GM18951 (cell line): Measurements from ENCODE around the gene ERO1B.
"Not testable (repeated sequence)": the region's sequence is repeated elsewhere in the genome, so short reads cannot be mapped to it uniquely, and the experiment has no call there.

Experiments used
- POLR2A ChIP-seq: IDR thresholded peaks from 4 replicates; pipeline ENCODE4 v1.6.1; 2011; ENCODE audit warnings: mild to moderate bottlenecking; ENCODE audit not compliant: insufficient read length, insufficient read depth; ENCODE audit errors: extremely low read depth
- in situ Hi-C: fragments of 300-500 bp; cut with MboI; formaldehyde crosslinking; loops from one replicate; pipeline ENCODE4 v1.12.0; 2022; ENCODE audit warnings: low sequenced_read_pairs, mixed read lengths, inconsistent platforms; ENCODE audit not compliant: unreplicated experiment

Gene ERO1B, protein sequence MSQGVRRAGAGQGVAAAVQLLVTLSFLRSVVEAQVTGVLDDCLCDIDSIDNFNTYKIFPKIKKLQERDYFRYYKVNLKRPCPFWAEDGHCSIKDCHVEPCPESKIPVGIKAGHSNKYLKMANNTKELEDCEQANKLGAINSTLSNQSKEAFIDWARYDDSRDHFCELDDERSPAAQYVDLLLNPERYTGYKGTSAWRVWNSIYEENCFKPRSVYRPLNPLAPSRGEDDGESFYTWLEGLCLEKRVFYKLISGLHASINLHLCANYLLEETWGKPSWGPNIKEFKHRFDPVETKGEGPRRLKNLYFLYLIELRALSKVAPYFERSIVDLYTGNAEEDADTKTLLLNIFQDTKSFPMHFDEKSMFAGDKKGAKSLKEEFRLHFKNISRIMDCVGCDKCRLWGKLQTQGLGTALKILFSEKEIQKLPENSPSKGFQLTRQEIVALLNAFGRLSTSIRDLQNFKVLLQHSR

DNA sequence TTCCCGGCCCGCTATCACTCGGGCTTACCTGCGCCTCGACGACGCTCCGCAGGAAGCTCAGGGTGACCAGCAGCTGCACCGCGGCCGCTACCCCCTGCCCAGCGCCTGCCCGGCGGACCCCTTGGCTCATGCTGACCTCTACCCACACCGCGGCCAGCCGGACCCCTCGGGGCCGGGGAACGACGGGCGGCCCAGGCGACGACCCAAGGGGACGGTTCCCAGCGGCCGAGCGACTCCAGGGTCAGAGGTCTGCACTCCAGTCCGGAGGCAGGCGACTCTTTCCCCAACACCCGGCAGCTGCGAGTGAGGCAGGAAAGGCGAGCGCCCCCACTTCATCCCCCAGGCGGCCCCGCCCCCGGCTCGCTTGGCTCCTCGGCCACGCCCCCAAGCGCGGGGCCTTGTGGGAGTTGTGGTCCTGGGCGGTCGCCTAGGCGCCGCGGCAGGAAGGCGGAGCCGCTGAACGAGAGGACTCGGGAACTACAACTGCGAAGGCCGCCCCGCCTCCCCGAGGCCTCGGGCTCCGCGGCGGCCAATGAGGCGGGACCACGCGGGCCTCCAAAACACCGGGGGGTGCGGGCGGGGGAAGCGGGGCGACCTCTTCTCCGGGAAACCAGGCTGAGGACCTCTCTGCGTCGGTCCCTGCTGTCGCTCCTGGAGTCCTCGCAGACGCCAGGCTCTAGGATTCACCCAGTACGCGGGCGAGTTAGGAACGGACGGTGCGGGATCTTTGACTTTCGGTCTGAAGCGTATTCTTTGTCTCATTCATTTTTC, at the start of gene ERO1B:
Gene ERO1B, minus strand, starts transcription at position 305 of the 771 bp plus-strand sequence. Its CDS starts 175 bp downstream, at position 130.
- peak; percentile 96 for TF ChIP-seq POLR2A
- in situ Hi-C loops, result loop anchor here (10.0 kb wide), 1 partner anchor 147 kb away; no protein-coding TSS in a partner anchor

DNA sequence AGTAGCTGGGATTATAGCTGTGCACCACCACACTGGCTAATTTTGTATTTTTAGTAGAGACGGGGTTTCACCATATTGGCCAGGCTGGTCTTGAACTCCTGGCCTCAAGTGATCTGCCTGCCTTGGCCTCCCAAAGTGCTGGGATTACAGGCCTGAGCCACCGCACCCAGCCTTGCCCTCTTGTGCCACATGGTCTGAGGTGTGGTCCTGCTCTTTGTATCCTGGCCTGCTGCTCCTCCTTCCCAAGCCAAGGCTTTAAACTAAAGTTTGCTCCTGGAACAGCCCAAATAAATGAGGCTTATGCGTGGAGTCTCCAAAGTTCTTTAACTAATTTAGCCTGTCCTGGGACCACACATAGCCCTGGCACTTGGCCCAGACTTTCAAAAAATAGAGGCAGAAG, 49.7 kb upstream of the ERO1B start:
- in situ Hi-C loops, result not testable (repeated sequence)

DNA sequence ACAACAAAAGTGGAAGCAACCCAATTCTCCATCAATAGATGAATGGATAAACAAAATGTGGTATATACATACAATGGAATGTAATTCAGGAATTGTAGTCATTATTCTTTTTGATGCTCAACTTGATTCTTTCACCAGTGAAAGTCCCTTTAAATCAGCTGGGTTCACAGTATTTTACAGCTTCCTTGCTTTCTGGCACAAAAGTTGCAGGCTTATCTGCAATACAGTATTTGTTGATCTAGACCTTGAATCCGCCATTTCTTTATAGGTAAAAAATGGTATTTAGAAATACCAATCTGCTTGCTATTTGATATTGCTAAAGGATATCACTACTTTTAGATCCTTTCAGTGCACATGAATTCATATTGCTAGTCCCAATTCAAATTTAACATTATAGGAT, 44.7 kb upstream of the ERO1B start:
- no peak for TF ChIP-seq POLR2A
- in situ Hi-C loops, result no loop called here

DNA sequence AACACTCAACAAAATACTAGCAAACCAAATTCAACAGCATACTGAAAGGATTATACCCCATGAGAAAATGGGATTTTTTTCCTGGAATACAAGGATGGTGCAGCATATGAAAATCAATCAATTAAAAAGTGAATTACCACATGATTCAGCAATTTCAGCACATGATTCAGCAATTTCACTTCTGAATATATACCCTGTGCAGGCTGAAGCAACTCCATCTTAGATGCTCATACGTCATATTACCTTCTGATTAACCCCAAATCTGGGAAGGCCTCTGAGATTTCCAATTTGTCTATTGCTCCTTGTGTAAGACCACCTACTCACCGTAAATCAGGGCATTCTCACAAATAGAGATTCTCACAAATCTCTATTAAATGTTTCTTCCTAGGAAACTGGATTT, 43.8 kb upstream of the ERO1B start:
- TF ChIP-seq POLR2A, result no peak
- in situ Hi-C loops, result no loop called here

DNA sequence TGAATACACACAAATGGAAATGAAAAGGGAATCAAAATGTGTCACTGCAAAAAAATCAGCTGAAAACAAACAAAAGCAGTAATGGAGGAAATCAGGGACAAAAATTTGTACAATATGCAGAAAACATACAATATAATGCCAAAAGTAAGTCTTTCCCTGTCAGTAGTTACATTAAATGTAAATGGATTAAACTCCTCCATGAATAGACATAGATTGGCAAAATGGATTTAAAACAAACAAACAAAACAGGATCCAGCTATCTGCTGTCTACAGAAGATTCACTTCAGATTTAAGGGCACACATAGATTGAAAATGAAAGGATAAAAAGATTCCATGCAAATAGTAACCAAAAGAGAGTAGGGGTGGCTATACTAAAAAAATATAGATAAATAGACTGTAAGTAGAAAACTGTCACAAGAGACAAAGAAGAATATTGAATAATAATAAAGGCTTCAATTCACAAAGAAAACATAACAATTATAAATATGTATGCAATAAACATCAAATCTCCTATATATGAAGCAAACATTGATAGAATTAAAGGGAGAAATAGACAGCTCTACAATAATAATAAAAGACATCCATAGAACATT, 42.2 kb upstream of the ERO1B start:
- TF ChIP-seq POLR2A, result no peak
- in situ Hi-C loops, result no loop called here

DNA sequence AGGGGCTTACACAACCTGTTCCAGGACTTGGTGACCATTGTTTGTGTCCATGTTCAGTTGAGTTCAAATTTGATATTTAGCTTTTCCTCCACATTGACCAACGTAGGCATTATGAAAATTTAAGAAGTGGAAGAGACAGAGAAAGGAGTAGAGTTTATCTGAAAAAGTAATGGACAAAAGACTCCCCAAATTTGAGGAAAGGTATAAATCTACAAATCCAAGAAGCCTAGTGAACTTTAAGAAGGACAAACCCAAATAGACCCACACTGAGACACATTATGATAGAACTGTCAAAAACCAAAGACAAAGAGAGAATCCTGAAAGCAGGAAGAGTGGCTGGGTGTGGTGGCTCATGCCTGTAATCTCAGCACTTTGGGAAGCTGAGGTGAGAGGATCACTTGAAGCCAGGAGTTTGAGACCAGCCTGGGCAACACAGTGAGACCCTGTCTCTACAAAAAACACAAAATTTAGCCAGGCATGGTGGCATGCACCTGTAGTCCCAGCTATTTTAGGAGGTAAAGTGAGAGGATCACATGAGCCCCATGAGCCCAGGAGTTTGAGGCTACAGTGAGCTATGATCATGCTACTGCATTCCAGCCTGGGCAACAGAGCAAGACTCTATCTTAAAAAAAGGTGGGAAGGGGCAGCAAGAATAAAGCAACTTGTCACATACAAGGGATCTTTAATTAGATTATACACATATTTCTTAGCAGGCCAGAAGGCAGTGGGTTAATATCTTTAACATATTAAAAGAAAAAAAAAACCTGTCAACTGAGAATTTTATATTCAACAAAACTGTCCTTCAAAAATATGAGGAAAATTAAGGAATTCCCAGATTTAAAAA, 41.0 kb upstream of the ERO1B start:
- TF ChIP-seq POLR2A, result no peak
- in situ Hi-C loops, result no loop called here

DNA sequence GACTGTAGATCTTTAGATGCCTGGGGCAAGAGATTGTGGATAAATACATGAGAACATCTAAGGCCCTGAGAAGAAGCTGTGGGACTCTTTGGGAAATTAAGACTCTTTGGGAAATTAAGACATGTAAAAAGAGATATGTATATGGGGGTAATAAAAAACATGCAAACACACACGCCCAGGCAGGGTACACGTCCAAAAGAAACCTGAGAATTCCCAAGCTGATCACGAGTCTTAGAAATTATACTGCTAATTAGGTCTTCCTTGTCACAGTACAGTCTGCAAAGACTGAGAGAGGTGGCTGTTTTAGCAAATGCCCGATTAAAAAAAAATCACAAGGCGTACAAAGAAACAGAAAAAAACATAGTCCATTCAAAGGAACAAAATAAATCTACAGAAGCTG, 39.3 kb upstream of the ERO1B start:
- TF ChIP-seq POLR2A, result no peak
- in situ Hi-C loops, result no loop called here

DNA sequence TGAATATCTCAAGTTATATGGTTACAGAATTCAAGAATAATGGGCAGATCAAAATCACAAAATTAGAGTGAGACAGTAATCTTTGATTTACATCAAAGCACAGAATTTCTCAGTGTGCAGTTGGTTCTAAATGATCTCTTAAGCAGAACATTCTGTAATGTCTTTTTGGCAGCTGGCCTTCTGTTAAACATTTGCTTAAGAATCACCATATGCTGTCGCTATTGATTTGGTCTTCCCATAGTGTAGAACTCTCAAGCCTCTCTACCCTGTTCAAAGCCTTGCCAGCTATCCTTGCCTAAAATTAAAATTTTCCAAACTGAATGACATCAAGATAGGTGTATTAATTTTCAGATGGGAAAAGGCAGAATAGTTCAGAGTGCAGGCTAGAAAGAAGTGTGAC, 38.9 kb upstream of the ERO1B start:
- in situ Hi-C loops, result no loop called here
- no peak for TF ChIP-seq POLR2A

DNA sequence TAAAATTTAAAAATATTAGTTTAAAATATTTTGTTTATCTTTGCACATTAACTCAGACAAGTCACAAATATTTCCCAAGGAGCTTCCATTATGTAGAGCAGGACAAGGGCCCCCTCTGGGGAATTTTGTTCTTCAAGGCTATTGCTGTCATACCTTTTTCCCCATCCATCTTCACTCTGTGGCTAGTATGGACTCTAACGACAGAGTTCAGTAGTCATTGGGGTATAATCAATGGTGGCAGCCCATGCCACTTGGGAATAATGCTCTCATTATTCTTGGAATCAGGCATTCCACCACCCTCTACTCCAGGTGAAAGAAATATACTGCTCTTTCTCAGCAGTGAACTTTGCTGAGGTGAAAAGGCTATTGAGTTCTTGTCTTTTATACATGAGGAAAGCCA, 38.5 kb upstream of the ERO1B start:
- in situ Hi-C loops, result no loop called here
- no peak for TF ChIP-seq POLR2A

DNA sequence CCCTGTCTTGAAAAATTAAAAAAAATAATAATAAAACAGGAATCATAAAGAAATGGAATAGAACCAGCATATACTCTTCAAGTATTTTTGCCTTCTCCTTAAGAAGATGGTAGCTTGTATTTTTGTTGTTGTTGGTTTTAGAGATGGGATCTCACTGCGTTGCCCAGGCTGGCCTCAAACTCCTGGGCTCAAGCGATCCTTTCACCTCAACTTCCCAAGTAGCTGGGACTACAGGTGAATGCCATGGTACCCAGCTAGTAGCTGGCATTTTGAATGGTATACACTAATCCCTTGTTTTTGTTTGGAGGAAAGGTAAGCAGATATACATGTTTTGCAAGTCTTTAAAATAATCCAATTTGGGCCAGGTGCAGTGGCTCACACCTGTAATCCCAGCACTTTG, 34.7 kb upstream of the ERO1B start:
- in situ Hi-C loops, result no loop called here

DNA sequence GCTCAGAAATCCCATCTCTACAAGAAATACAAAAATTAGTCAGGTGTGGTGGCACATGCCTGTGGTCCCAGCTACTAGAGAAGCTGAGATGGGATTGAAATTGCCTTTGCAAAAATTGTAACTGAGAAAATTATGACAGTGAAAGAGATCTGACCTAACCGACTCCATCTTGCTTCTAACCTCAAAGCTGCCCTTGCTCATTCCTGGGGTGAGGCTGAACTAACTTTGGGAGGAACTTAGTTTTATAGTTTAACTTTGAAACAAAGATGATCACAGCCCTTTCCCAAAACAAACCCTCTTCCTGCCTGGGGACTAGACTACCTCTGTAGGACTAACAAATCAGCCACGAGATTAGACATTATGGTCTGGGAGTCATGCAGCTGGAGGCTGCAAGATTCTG, 33.8 kb upstream of the ERO1B start:
- no peak for TF ChIP-seq POLR2A
- in situ Hi-C loops, result no loop called here

More for the DNA sequence above, 34.7 kb upstream of the ERO1B start:
- TF ChIP-seq POLR2A, result no peak

DNA sequence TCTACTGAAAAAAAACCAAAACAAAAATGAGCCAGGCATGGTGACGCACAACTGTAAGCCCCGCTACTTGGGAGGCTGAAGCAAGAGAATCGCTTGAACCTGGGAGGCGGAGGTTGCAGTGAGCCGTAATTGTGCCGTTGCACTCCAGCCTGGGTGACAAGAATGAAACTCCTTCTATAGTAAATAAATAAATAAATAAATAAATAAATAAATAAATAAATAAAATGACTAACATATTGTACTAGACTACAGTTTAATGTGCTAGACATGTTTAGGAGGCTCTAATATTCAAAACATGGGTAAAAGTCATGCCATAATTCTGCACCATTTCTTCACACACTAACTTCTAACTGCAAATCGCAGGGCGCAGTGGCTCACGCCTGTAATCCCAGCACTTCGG, 33.3 kb upstream of the ERO1B start:
- in situ Hi-C loops, result no loop called here
- TF ChIP-seq POLR2A, result no peak

DNA sequence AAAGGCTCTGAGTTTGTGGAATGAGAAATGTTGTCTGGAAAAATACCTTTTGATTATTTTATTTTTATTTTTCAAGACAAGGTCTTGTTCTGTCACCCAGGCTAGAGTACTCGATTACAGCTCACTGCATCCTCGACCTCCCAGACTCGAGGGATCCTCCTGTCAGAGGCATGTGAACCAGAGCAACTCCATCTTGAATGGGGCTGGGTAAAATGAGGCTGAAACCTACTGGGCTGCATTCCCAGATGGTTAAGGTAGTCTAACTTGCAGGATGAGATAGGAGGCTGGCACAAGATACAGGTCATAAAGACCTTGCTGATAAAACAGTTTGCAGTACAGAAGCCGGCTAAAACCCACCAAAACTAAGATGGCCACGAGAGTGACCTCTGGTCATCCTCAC, 32.3 kb upstream of the ERO1B start:
- in situ Hi-C loops, result not testable (repeated sequence)
